Ectodermal cell (in vitro differentiated cells): ENCODE measurements around the gene SMS.

ENCODE experiments used
- H3K27ac ChIP-seq: 2 replicates; pipeline ENCODE4 v1.7.0; 2013; ENCODE audit warnings: mild to moderate bottlenecking, low read depth, low read length; ENCODE audit not compliant: insufficient read depth, poor library complexity, severe bottlenecking
- H3K27me3 ChIP-seq: 2 replicates; pipeline ENCODE4 v1.7.0; 2013; ENCODE audit warnings: mild to moderate bottlenecking, low read length; ENCODE audit not compliant: insufficient read depth, control insufficient read depth, poor library complexity, severe bottlenecking
- H3K36me3 ChIP-seq: one replicate; pipeline ENCODE4 v1.7.0; 2013; ENCODE audit warnings: low read length; ENCODE audit not compliant: control insufficient read depth, insufficient read depth
- H3K4me1 ChIP-seq: one replicate; pipeline ENCODE4 v1.7.0; 2013; ENCODE audit warnings: low read length; ENCODE audit not compliant: control insufficient read depth, insufficient read depth
- H3K4me3 ChIP-seq: 2 replicates; pipeline ENCODE4 v1.7.0; 2013; ENCODE audit warnings: low read depth, low read length, control low read depth; ENCODE audit not compliant: insufficient read depth
- H3K9me3 ChIP-seq: 2 replicates; pipeline ENCODE4 v1.7.0; 2013; ENCODE audit warnings: mild to moderate bottlenecking, low read length, moderate library complexity; ENCODE audit not compliant: control insufficient read depth
- WGBS, 2 experiments: methylation state at CpG; one replicate each; pipeline ENCODE4 v1.1.7; 2013; ENCODE audit warnings: missing lambda C conversion rate in 2 of 2; 5-methylcytosine and 5-hydroxymethylcytosine counted together

SMS gene

GRCh38 chrX:21960569-21961541 is 20.3 kb downstream of the SMS start:
- Histone ChIP-seq H3K4me1 (no peaks in the 10 kb centered on the region), H3K4me3 (no peak overlapping the region), H3K36me3 (no peaks in the 10 kb centered on the region), H3K9me3 (no peaks in the 10 kb centered on the region), H3K27me3 (no peaks in the 10 kb centered on the region), H3K27ac (no peak overlapping the region)
- WGBS, 2 experiments, result 80 to 82% methylated on average over 6 to 7 of the region's 7 CpGs

GRCh38 chrX:21962361-21962760 is 21.9 kb downstream of the SMS start:
- Histone ChIP-seq H3K4me1 (no peaks in the 10 kb centered on the region), H3K4me3 (no peak overlapping the region), H3K9me3 (no peaks in the 10 kb centered on the region), H3K27me3 (no peaks in the 10 kb centered on the region), H3K36me3 (no peaks in the 10 kb centered on the region), H3K27ac (no peak overlapping the region)

GRCh38 chrX:21963269-21963668 is 22.8 kb downstream of the SMS start:
- H3K27ac ChIP-seq, result no peak overlapping the region
- no peaks in the 10 kb centered on the region for H3K4me1 ChIP-seq
- H3K4me3 ChIP-seq, result no peak overlapping the region
- no peaks in the 10 kb centered on the region for H3K9me3 ChIP-seq
- H3K27me3 ChIP-seq, result no peaks in the 10 kb centered on the region
- no peaks in the 10 kb centered on the region for H3K36me3 ChIP-seq
- WGBS, 2 experiments, result 91 to 93% methylated on average over 7 of the region's 7 CpGs

GRCh38 chrX:21963731-21964405 is 23.4 kb downstream of the SMS start:
- H3K27me3 ChIP-seq, result no peaks in the 10 kb centered on the region
- H3K27ac ChIP-seq, result no peak overlapping the region
- no peaks in the 10 kb centered on the region for H3K36me3 ChIP-seq
- no peaks in the 10 kb centered on the region for H3K4me1 ChIP-seq
- 96 to 97% methylated on average over 8 of the region's 8 CpGs for WGBS, 2 experiments
- no peak overlapping the region for H3K4me3 ChIP-seq
- no peaks in the 10 kb centered on the region for H3K9me3 ChIP-seq

GRCh38 chrX:21966866-21967265 is 26.4 kb downstream of the SMS start:
- WGBS, 2 experiments, result 97% methylated on average over 6 to 9 of the region's 9 CpGs

GRCh38 chrX:21968333-21968732 is 27.8 kb downstream of the SMS start:
- WGBS, 2 experiments, result 96 to 97% methylated on average over 6 to 7 of the region's 7 CpGs
- no peak overlapping the region for H3K27ac ChIP-seq
- H3K4me3 ChIP-seq, result no peak overlapping the region
- H3K27me3 ChIP-seq, result no peaks in the 10 kb centered on the region
- no peaks in the 10 kb centered on the region for H3K9me3 ChIP-seq
- H3K4me1 ChIP-seq, result no peaks in the 10 kb centered on the region
- H3K36me3 ChIP-seq, result no peaks in the 10 kb centered on the region

More at GRCh38 chrX:21966866-21967265, 26.4 kb downstream of the SMS start:
- Histone ChIP-seq H3K4me3 (no peak overlapping the region), H3K4me1 (no peaks in the 10 kb centered on the region), H3K9me3 (no peaks in the 10 kb centered on the region), H3K36me3 (no peaks in the 10 kb centered on the region), H3K27ac (no peak overlapping the region), H3K27me3 (no peaks in the 10 kb centered on the region)

GRCh38 chrX:21970326-21970725 is 29.8 kb downstream of the SMS start:
- Histone ChIP-seq H3K27ac (no peak overlapping the region), H3K27me3 (no peaks in the 10 kb centered on the region), H3K4me1 (no peaks in the 10 kb centered on the region), H3K4me3 (no peak overlapping the region), H3K9me3 (no peaks in the 10 kb centered on the region), H3K36me3 (no peaks in the 10 kb centered on the region)
- WGBS, 2 experiments, result 89 to 98% methylated on average over 3 to 4 of the region's 4 CpGs

- no peak overlapping the region for H3K27ac ChIP-seq
- no peak overlapping the region for H3K4me3 ChIP-seq
- no peaks in the 10 kb centered on the region for H3K36me3 ChIP-seq
- H3K4me1 ChIP-seq, result no peaks in the 10 kb centered on the region
- H3K27me3 ChIP-seq, result no peaks in the 10 kb centered on the region
- WGBS, 2 experiments, result 96% methylated on average over 4 to 5 of the region's 5 CpGs
- no peaks in the 10 kb centered on the region for H3K9me3 ChIP-seq
These were observed 31.5 kb downstream of the SMS start for GRCh38 chrX:21972046-21972445.

GRCh38 chrX:21972721-21973120 is 32.2 kb downstream of the SMS start:
- Histone ChIP-seq H3K4me1 (no peaks in the 10 kb centered on the region), H3K36me3 (no peaks in the 10 kb centered on the region), H3K9me3 (no peaks in the 10 kb centered on the region), H3K27ac (no peak overlapping the region), H3K4me3 (no peak overlapping the region), H3K27me3 (no peaks in the 10 kb centered on the region)
- WGBS, 2 experiments, result 83 to 94% methylated on average over 7 of the region's 7 CpGs

- H3K4me1 ChIP-seq, result no peaks in the 10 kb centered on the region
- no peaks in the 10 kb centered on the region for H3K9me3 ChIP-seq
- no peaks in the 10 kb centered on the region for H3K27me3 ChIP-seq
- no peak overlapping the region for H3K4me3 ChIP-seq
- no peak overlapping the region for H3K27ac ChIP-seq
- 94 to 95% methylated on average over 10 to 12 of the region's 12 CpGs for WGBS, 2 experiments
- H3K36me3 ChIP-seq, result no peaks in the 10 kb centered on the region
These were observed 33.0 kb downstream of the SMS start for GRCh38 chrX:21973321-21974010.
